GM06990 (cell line): Measurements from ENCODE around the gene TARBP2.
"Not testable (repeated sequence)": the region's sequence is repeated elsewhere in the genome, so short reads cannot be mapped to it uniquely, and the experiment has no call there.

Experiments
- DNase-seq: peaks from one replicate; pipeline ENCODE4 v3.0.0-alpha.2; 2011; ENCODE audit not compliant: insufficient read length; ENCODE audit errors: extremely low read depth
- H3K27me3 ChIP-seq: replicated peaks from 2 replicates; pipeline ENCODE4 v1.6.0; 2011; ENCODE audit warnings: low read length; ENCODE audit not compliant: control insufficient read depth, insufficient read depth
- H3K36me3 ChIP-seq: 2 replicates; pipeline ENCODE4 v1.5.1; 2011; ENCODE audit warnings: low read length; ENCODE audit not compliant: control insufficient read depth, insufficient read depth
- H3K4me3 ChIP-seq: replicated peaks from 2 replicates; pipeline ENCODE4 v1.5.1; 2011; ENCODE audit warnings: low read depth, mild to moderate bottlenecking, control low read depth, low read length
- CTCF ChIP-seq: IDR thresholded peaks from 2 replicates; pipeline ENCODE4 v1.5.1; 2011; ENCODE audit warnings: low read length, control low read depth, mild to moderate bottlenecking, inconsistent platforms; ENCODE audit not compliant: insufficient read depth, poor library complexity, severe bottlenecking

TARBP2 gene

DNA sequence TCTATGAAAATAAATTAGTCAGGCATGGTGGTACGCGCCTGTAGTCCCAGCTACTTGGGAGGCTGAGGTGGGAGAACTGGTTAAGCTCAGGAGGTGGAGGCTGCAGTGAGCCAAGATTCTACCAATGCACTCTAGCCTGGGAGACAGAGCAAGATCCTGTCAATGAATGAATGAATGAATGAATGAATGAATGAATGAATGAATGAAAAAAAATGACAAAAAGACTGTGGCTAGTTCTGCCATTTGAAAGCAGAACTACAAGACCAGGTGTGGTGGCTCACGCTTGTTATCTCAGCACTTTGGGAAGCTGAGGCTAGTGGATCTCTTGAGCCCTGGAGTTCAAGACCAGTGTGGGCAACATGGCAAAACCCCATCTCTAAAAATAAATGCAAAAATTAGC, 38.4 kb downstream of the TARBP2 start:
- H3K4me3 ChIP-seq: no peak overlapping the region
- no peak for DNase-seq
- H3K27me3 ChIP-seq: no peaks in the 10 kb centered on the region
- no peak for TF ChIP-seq CTCF
- no peaks in the 10 kb centered on the region; the same call in none of the 2 replicates for H3K36me3 ChIP-seq

DNA sequence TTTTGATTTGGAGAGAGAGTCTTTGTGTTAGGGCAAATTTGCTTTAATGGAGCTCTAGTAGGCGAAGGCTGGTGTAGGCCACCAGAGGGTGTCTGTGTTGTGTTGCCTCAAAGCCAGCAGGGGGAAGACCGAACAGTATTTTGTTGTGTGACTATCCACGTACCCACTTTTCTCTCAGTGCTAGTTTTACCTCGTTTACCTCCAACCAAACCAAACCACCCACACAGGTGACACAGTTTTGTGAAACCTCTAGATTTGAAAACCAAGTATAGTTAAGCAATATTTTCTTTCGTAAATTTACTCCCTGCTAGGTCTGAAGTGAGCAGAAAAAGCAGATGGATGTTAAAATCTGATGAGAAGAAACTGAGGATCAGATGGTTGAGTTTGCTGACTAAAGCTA, 42.5 kb downstream of the TARBP2 start:
- H3K27me3 ChIP-seq: no peaks in the 10 kb centered on the region
- H3K4me3 ChIP-seq: no peak overlapping the region
- H3K36me3 ChIP-seq: peaks cover 3% of the 10 kb centered on the region
- peak; percentile 81 for TF ChIP-seq CTCF
- no peak for DNase-seq

DNA sequence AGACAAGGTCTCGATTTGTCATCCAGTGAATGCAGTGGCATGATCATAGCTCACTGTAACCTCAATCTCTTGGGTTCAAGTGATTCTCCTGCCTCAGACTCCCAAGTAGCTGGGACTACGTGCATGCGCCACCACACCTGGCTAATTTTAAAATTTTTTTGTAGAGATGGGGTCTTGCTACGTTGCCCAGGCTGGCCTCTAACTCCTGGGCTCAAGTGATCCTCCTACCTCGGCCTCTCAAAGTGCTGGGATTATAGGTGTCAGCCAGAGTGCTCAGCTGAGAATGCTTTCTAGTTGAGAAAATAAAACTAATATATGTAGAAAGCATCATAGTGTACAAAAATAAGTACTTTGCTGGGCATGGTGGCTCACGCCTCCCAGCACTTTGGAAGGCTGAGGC, 47.3 kb downstream of the TARBP2 start:
- not testable (repeated sequence) for H3K4me3 ChIP-seq, DNase-seq, H3K27me3 ChIP-seq, H3K36me3 ChIP-seq

DNA sequence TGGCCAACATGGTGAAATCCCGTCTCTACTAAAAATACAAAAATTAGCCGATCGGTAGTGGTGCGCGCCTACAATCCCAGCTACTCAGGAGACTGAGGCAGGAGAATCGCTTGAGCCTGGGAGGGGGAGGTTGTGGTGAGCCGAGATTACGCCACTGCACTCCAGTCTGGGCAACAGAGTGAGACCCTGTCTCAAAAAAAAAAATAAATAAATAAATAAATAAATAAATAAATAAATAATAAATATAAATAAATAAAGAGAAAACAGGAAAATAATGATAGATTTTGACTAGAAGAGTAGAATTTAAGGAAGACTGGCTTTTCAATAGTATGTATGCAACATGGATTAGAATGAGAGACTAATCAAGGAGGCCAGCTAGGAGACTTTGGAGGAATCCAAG, 49.0 kb downstream of the TARBP2 start:
- DNase-seq, H3K36me3 ChIP-seq, H3K27me3 ChIP-seq, H3K4me3 ChIP-seq: not testable (repeated sequence)

DNA sequence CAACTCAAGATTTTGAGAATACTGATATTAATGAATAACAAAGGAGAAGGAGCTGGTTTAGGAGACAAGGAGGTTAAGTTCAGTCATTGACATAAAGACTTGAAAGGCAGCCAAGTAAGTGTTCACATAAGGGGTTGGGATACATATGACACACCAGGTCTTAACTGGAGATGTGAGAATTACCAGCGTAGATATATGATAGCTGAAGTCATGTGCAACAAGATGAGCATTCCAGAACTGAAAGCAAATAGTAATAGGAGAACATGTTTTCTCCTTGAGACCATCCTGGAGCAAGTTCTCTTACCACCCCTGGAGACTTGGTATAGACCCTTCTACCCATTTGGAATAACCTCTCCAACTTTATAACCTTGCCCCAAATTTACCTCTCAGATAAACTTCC, 49.5 kb downstream of the TARBP2 start:
- TF ChIP-seq CTCF: no peak
- no peak overlapping the region for H3K4me3 ChIP-seq
- no peak for DNase-seq
- H3K27me3 ChIP-seq: no peaks in the 10 kb centered on the region
- H3K36me3 ChIP-seq: peaks cover 3% of the 10 kb centered on the region

DNA sequence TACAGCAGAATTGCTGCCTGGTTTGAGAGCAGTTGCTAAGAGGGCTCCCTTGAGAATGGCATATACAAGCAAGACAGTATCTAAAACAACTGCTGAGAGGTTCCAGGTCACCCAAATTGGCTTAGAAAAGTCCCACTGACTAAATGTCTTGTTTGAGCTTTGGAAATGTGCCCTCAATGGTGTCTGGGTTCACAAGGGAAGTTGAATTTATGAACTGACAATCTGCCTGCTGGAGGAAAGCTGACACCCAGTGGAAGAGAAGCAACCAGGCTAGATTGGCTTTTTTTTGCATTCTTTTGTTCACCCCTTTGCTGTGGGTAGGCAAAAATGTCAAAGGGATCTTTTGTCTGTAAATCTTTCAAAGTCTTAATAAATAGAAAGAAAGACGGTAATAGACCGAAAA, 50.8 kb downstream of the TARBP2 start:
- DNase-seq: no peak
- no peaks in the 10 kb centered on the region for H3K27me3 ChIP-seq
- no peak overlapping the region for H3K4me3 ChIP-seq
- no peak for TF ChIP-seq CTCF
- H3K36me3 ChIP-seq: peaks cover 3% of the 10 kb centered on the region
